Left lung (tissue), 10 donors: ENCODE measurements around the gene TBC1D19. TPM values are rescaled to one million over a fixed set of nuclear protein-coding genes. Genes with fewer than 3 reads are reported as not detected.

Experiments used
- ATAC-seq: fragments of 200-7000 bp; cut with Tn5 transposase; one replicate; pipeline ENCODE4 v1.9.1; 2020; ENCODE audit warnings: moderate library complexity
- DNase-seq, 4 donors: peaks; one replicate each; pipeline ENCODE4 v3.0.0-alpha.2; 2013 to 2020
- H3K27ac ChIP-seq, 2 donors: fragments of 200-600 bp; sonication (generic) in 1 of 2; one replicate each; pipeline versions ENCODE4 v1.5.0 to v1.8.0; 2020 to 2021
- H3K27me3 ChIP-seq, 2 donors: fragments of 200-600 bp; sonication (generic) in 1 of 2; one replicate each; pipeline versions ENCODE4 v1.5.0 to v1.8.0; 2020 to 2021
- H3K36me3 ChIP-seq, 2 donors: fragments of 200-600 bp; sonication (generic) in 1 of 2; one replicate each; pipeline versions ENCODE4 v1.5.0 to v1.8.0; 2020 to 2021
- H3K4me1 ChIP-seq, 2 donors: fragments of 200-600 bp; one replicate each; pipeline ENCODE4 v1.8.0; 2021
- H3K4me3 ChIP-seq, 2 donors: fragments of 200-600 bp; sonication (generic) in 1 of 2; one replicate each; pipeline versions ENCODE4 v1.5.0 to v1.8.0; 2020 to 2021; ENCODE audit warnings: mild to moderate bottlenecking in 1 of 2
- H3K9me3 ChIP-seq, 2 donors: fragments of 200-600 bp; sonication (generic) in 1 of 2; one replicate each; pipeline versions ENCODE4 v1.5.0 to v1.8.0; 2020 to 2021
- CTCF ChIP-seq, 2 donors: fragments of 200-600 bp; sonication (generic) in 1 of 2; IDR thresholded peaks; one replicate each; pipeline versions ENCODE4 v1.5.0 to v1.8.0; 2021; ENCODE audit warnings: antibody characterized with exemption in 2 of 2
- intact Hi-C, 2 donors: fragments of 100-400 bp; cut with DNase I; formaldehyde crosslinking; loops; one replicate each; pipeline versions ENCODE4 v1.11.2 to v1.14.2; 2022
- polyA plus RNA-seq, 6 donors: library from polyadenylated mRNA; unstranded; fragments of 120-200 nt; gene quantifications; one replicate each; pipeline ENCODE4 v1.2.1, GENCODE V29; 2013; ENCODE audit not compliant: insufficient read length in 6 of 6
- total RNA-seq, 2 donors: library from RNA; stranded (reverse); fragmentation: NEBNext Ultra II Directional; extraction: Animal tissue kit (Norgen Biotek cat#: 25700); gene quantifications; one replicate each; pipeline ENCODE4 v1.2.1, GENCODE V29; 2021
- donor health status: DM: no; HTN: yes; CAD: no.
- donor health status: DM: no; HTN: no; CAD: no.

TBC1D19 gene
- total and polyA plus RNA-seq, 8 donors, result 9.5 to 25.8 (median 17.8) TPM

GRCh38 chr4:26707342-26707741 is 123.5 kb downstream of the TBC1D19 start:
- intact Hi-C loops, result no loop called here
- H3K4me3 ChIP-seq, result no peak overlapping the region
- H3K27me3 ChIP-seq, result no peaks in the 10 kb centered on the region
- no peak for DNase-seq
- H3K4me1 ChIP-seq, result no peaks in the 10 kb centered on the region
- H3K36me3 ChIP-seq, result no peaks in the 10 kb centered on the region
- H3K27ac ChIP-seq, result no peak overlapping the region
- peaks cover 0 to 6% of the 10 kb centered on the region in 2 donors for H3K9me3 ChIP-seq
- ATAC-seq, result no peak
- no peak for TF ChIP-seq CTCF (IDR thresholded peaks at IDR 0.05)

- Histone ChIP-seq H3K4me1 (no peaks in the 10 kb centered on the region), H3K36me3 (no peaks in the 10 kb centered on the region), H3K27ac (peak overlapping the region in 1 of 2 donors; percentile 43), H3K27me3 (no peaks in the 10 kb centered on the region), H3K9me3 (peaks cover 0 to 6% of the 10 kb centered on the region in 2 donors), H3K4me3 (no peak overlapping the region)
- ATAC-seq (no peak), DNase-seq (no peak)
- TF ChIP-seq CTCF (IDR thresholded peaks at IDR 0.05), result no peak
- intact Hi-C loops, result no loop called here
Measured at GRCh38 chr4:26709246-26709645, 125.4 kb downstream of the TBC1D19 start.

- Histone ChIP-seq H3K4me3 (no peak overlapping the region), H3K9me3 (no peaks in the 10 kb centered on the region), H3K27ac (no peak overlapping the region), H3K36me3 (no peaks in the 10 kb centered on the region), H3K4me1 (no peaks in the 10 kb centered on the region), H3K27me3 (no peaks in the 10 kb centered on the region)
- no peak for TF ChIP-seq CTCF (IDR thresholded peaks at IDR 0.05)
- intact Hi-C loops, result loop anchor here in 1 of 2 donors (10.0 kb wide), 1 partner anchor 239 kb away; no protein-coding TSS in a partner anchor
- DNase-seq (no peak), ATAC-seq (no peak)
Measured at GRCh38 chr4:26713563-26714151, 129.8 kb downstream of the TBC1D19 start.

GRCh38 chr4:26715636-26716242 is 131.9 kb downstream of the TBC1D19 start:
- intact Hi-C loops, result loop anchor here in 1 of 2 donors (10.0 kb wide), 1 partner anchor 241 kb away; no protein-coding TSS in a partner anchor
- DNase-seq, result no peak

More at GRCh38 chr4:26715636-26716242, 131.9 kb downstream of the TBC1D19 start:
- Histone ChIP-seq H3K9me3 (no peaks in the 10 kb centered on the region), H3K4me3 (no peak overlapping the region), H3K27me3 (no peaks in the 10 kb centered on the region), H3K36me3 (no peaks in the 10 kb centered on the region), H3K4me1 (no peaks in the 10 kb centered on the region), H3K27ac (no peak overlapping the region)
- no peak for TF ChIP-seq CTCF (IDR thresholded peaks at IDR 0.05)
- no peak for ATAC-seq
